ENCODE measurements around the gene RAD51B. TPM values are rescaled to one million over a fixed set of nuclear protein-coding genes. Genes with fewer than 3 reads are reported as not detected.

Gene RAD51B
- total RNA-seq, 1 experiment from 2014 or later = 16.7 TPM

GRCh38 chr14:67961676-67962075 lies 142.1 kb downstream of the RAD51B start:
- WGBS (ENCODE audit: extremely low coverage, insufficient read length, low lambda C conversion rate) = no CpG with 5 or more reads among the region's 2 CpGs
- Histone ChIP-seq H4K20me1 (ENCODE audit: control insufficient read depth, insufficient read depth, insufficient read length) (no peaks in the 10 kb centered on the region), H4K8ac (replicated peaks; ENCODE audit: insufficient read length, low read depth, low read length) (no peak overlapping the region), H3K23me2 (ENCODE audit: insufficient read length, low read depth, low read length, poor library complexity, severe bottlenecking) (no peaks in the 10 kb centered on the region), H3K18ac (ENCODE audit: insufficient read length, low read depth, low read length) (no peak overlapping the region), H3K9ac (ENCODE audit: extremely low read depth, insufficient read length, low read length) (no peak overlapping the region), H3T11ph (ENCODE audit: low read length) (no peak overlapping the region), H3K56ac (ENCODE audit: insufficient read length, low read depth, low read length) (no peak overlapping the region), H2BK12ac (ENCODE audit: insufficient read length, low read depth, low read length) (no peak overlapping the region), H2BK5ac (ENCODE audit: insufficient read length, low read length) (no peak overlapping the region), H3K79me1 (ENCODE audit: insufficient read depth, low read depth, low read length, poor library complexity, severe bottlenecking) (no peaks in the 10 kb centered on the region), H3K14ac (ENCODE audit: insufficient read depth, low read length) (no peak overlapping the region), H2BK120ac (ENCODE audit: low read depth, low read length, poor library complexity, severe bottlenecking) (no peak overlapping the region), H3K79me2 (ENCODE audit: insufficient read depth, low read length) (no peaks in the 10 kb centered on the region; the same call in 1 of the 2 replicates), H3K9me3 (ENCODE audit: control insufficient read depth, low read depth, low read length) (no peaks in the 10 kb centered on the region), H2AK5ac (ENCODE audit: insufficient read length, low read length) (no peak overlapping the region), H2BK20ac (ENCODE audit: low read depth, low read length, poor library complexity, severe bottlenecking) (no peak overlapping the region), H2AFZ (ENCODE audit: low read length) (no peak overlapping the region), H4K91ac (ENCODE audit: insufficient read length, low read depth, low read length) (no peak overlapping the region), H3K27me3 (ENCODE audit: insufficient read depth, low read length) (no peaks in the 10 kb centered on the region), H3K27ac (ENCODE audit: insufficient read length, low read depth, low read length) (no peak overlapping the region), H2BK15ac (ENCODE audit: low read depth, low read length) (no peak overlapping the region), H4K5ac (ENCODE audit: insufficient read length, low read depth, low read length) (no peak overlapping the region), H3K4me1 (ENCODE audit: insufficient read depth, low read length) (no peaks in the 10 kb centered on the region), H3K4ac (ENCODE audit: low read depth, low read length) (no peak overlapping the region), H3K23ac (ENCODE audit: insufficient read length, low read depth, low read length) (no peak overlapping the region), H3K4me2 (ENCODE audit: insufficient read depth, insufficient read length, low read length) (no peak overlapping the region)
- H3K4me1 Mint-ChIP-seq = no peaks in the 10 kb centered on the region
- TF ChIP-seq CTCF (conservative IDR thresholded peaks at IDR 0.05) = no peak
- no peak overlapping the region for H3K27ac Mint-ChIP-seq
- H3K9me3 Mint-ChIP-seq = peaks cover 2 to 3% of the 10 kb centered on the region in 2 experiments; a peak in 2 of 5 replicates
- H3K27me3 Mint-ChIP-seq (ENCODE audit: low read depth) = no peaks in the 10 kb centered on the region
- no peak for DNase-seq
- H3K36me3 Mint-ChIP-seq (ENCODE audit: insufficient read depth in 1 of 3, low read depth in 3 of 3) = peaks cover 2 to 3% (median 3%) of the 10 kb centered on the region in 3 experiments; a peak in 6 of 7 replicates
- no peak overlapping the region for H3K4me3 Mint-ChIP-seq
